Prostate gland (tissue), 2 donors: ENCODE data around the gene RNASE12. TPM values are rescaled to one million over a fixed set of nuclear protein-coding genes. Genes with fewer than 3 reads are reported as not detected.
"Not testable (repeated sequence)": the region's sequence is repeated elsewhere in the genome, so short reads cannot be mapped to it uniquely, and the experiment has no call there.

Source experiments
- DNase-seq: peaks from one replicate; pipeline ENCODE4 v3.0.0-alpha.2; 2019; ENCODE audit warnings: low spot score
- H3K27ac ChIP-seq, 2 donors: fragments of 200-600 bp; sonication (generic); 2 replicates each; pipeline ENCODE4 v1.5.1; 2017 to 2019
- H3K27me3 ChIP-seq: fragments of 200-600 bp; sonication (generic); replicated peaks from 2 replicates; pipeline ENCODE4 v1.5.1; 2019; ENCODE audit not compliant: insufficient read depth
- H3K36me3 ChIP-seq, 2 donors: fragments of 200-600 bp; sonication (generic); 1 replicate in 1 of 2; 2 replicates in 1 of 2; pipeline versions ENCODE4 v1.5.1 to v1.8.1; 2017 to 2019
- H3K4me1 ChIP-seq: fragments of 200-600 bp; sonication (generic); replicated peaks from 2 replicates; pipeline ENCODE4 v1.5.1; 2019
- H3K4me3 ChIP-seq, 2 donors: fragments of 200-600 bp; sonication (generic); 2 replicates each; pipeline ENCODE4 v1.5.1; 2017 to 2019
- H3K9me3 ChIP-seq: fragments of 200-600 bp; sonication (generic); 2 replicates; pipeline ENCODE4 v1.5.1; 2017
- CTCF ChIP-seq, 4 experiments: fragments of 200-600 bp in 2 of 4; fragments of 450-650 bp in 2 of 4; sonication (generic) in 2 of 4; IDR thresholded peaks; 1 replicate in 3 of 4; 2 replicates in 1 of 4; pipeline ENCODE4 v1.5.1; 2016 to 2019; ENCODE audit warnings: antibody characterized with exemption in 4 of 4, mild to moderate bottlenecking in 2 of 4, moderate library complexity in 2 of 4
- POLR2A ChIP-seq: fragments of 450-650 bp; IDR thresholded peaks from one replicate; pipeline ENCODE4 v1.6.1; 2016; ENCODE audit warnings: antibody characterized with exemption, mild to moderate bottlenecking
- POLR2AphosphoS5 ChIP-seq: sonication (generic); formaldehyde crosslinking; IDR thresholded peaks from one replicate; pipeline ENCODE4 v1.6.1; 2017; ENCODE audit warnings: antibody characterized with exemption
- WGBS: methylation state at CpG from one replicate; pipeline ENCODE4 v1.1.5; 2018; 5-methylcytosine and 5-hydroxymethylcytosine counted together
- intact Hi-C: fragments of 100-400 bp; cut with DNase I; formaldehyde crosslinking; loops from one replicate; pipeline ENCODE4 v1.14.2; 2022
- total RNA-seq, 2 donors: library from RNA; depleted of rRNA; stranded (reverse); fragments of >200 nt; gene quantifications; one replicate each; pipeline ENCODE4 v1.1.0, GENCODE V29; 2016

Gene RNASE12
- total RNA-seq, 2 donors from 2014 or later: not detected

- DNase-seq: no peak
- Histone ChIP-seq H3K9me3 (no peaks in the 10 kb centered on the region), H3K4me1 (no peaks in the 10 kb centered on the region), H3K36me3 (no peaks in the 10 kb centered on the region), H3K4me3 (no peak overlapping the region), H3K27ac (no peak overlapping the region), H3K27me3 (no peaks in the 10 kb centered on the region)
- TF ChIP-seq CTCF (IDR thresholded peaks at IDR 0.05) (no peak), POLR2AphosphoS5 (no peak), POLR2A (no peak)
- intact Hi-C loops: no loop called here
Measured at GRCh38 chr14:20583142-20583541, 8.0 kb downstream of the RNASE12 start.

DNA sequence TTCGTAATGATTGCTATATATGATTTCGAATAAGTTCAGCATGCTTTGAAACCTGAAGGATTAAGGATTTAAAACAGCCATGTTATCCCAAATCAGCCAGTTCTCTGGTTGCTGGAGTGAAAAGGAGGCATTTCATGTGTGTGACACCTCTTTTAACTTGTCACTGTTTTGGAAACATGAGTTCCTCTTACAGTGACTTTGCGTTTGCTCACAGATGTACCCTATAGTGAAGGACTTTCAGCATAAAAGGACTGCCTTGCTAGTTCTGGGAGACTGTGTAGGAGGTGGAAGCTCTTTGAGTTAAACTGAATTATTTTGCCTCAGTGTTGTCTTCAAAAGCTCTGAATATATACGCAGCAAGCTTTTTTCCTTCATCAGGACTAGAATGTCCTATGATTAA, 10.9 kb downstream of the RNASE12 start:
- Histone ChIP-seq H3K27me3 (no peaks in the 10 kb centered on the region), H3K4me1 (no peaks in the 10 kb centered on the region), H3K9me3 (no peaks in the 10 kb centered on the region), H3K4me3 (no peak overlapping the region), H3K36me3 (no peaks in the 10 kb centered on the region), H3K27ac (no peak overlapping the region)
- DNase-seq: no peak
- TF ChIP-seq CTCF (IDR thresholded peaks at IDR 0.05) (no peak), POLR2A (no peak), POLR2AphosphoS5 (no peak)
- WGBS: 57% methylated on average over 4 of the region's 4 CpGs
- intact Hi-C loops: no loop called here

DNA sequence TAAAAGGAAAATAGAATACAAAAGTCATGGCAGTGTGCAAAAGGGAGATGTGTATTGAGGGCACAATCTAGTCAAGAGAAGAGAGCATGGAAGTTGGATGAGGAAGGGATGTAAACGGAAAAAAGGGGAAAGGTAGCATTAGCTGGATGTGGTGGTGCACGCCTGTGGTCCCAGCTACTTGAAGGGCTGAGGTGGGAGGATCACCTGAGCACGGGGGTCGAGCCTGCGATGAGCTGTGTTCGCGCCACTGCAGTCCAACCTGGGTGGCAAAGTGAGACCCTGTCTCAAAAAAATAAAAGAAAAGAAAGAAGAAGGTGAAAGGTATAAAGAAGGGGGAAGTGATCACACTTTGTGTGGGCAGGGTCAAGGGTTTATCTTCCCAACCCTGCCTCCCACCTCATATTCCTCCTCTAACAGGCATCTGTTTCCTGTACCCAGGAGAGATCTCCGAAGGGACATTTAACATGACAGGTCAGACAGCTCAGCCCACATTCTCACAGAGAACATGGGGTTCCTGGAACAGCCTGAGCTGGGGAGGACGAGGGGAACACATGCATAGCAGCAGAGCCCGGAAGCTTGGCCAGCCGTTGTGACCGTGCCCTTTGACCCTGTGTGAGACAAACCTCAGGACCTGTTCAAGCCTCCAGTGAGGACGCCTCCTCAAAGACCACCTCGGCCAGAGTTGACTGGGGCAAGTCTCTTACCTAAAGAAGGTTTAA, 12.2 kb downstream of the RNASE12 start:
- no peak for TF ChIP-seq POLR2A
- TF ChIP-seq CTCF (IDR thresholded peaks at IDR 0.05): no peak
- no peak for TF ChIP-seq POLR2AphosphoS5
- intact Hi-C loops: no loop called here
- DNase-seq: no peak
- H3K36me3 ChIP-seq: no peaks in the 10 kb centered on the region
- H3K4me1 ChIP-seq: no peaks in the 10 kb centered on the region
- H3K27ac ChIP-seq: no peak overlapping the region
- no peaks in the 10 kb centered on the region for H3K9me3 ChIP-seq
- H3K4me3 ChIP-seq: no peak overlapping the region
- H3K27me3 ChIP-seq: no peaks in the 10 kb centered on the region
- 76% methylated on average over 14 of the region's 14 CpGs for WGBS

DNA sequence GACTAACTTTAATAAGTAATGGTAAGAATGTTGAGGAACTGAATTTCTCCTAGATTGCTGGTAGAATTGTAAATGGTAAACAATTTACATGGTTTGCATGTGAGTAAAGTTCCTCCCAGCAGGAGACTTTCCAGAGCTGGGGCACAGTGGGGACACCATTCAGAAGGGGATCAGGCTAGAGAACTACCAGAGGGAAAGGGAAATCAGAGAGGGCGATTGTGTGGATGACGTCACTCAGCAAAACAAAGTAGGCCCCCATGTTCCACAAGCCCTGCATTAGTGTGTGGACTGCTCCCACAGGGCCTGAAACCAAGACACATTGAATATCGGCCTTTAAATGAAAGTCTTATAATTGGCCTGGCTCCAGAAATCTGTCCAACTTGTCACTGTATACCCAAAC, 12.9 kb downstream of the RNASE12 start:
- intact Hi-C loops: no loop called here
- H3K27me3 ChIP-seq: no peaks in the 10 kb centered on the region
- no peaks in the 10 kb centered on the region for H3K9me3 ChIP-seq
- no peak overlapping the region for H3K27ac ChIP-seq
- no peak overlapping the region for H3K4me3 ChIP-seq
- TF ChIP-seq POLR2AphosphoS5 (no peak), POLR2A (no peak), CTCF (IDR thresholded peaks at IDR 0.05) (no peak)
- DNase-seq: no peak
- WGBS: 49% methylated on average over 3 of the region's 3 CpGs
- no peaks in the 10 kb centered on the region for H3K4me1 ChIP-seq
- no peaks in the 10 kb centered on the region for H3K36me3 ChIP-seq

GRCh38 chr14:20572382-20572990, 18.7 kb downstream of the RNASE12 start:
- H3K27me3 ChIP-seq, intact Hi-C loops, H3K36me3 ChIP-seq, DNase-seq, H3K4me3 ChIP-seq, H3K9me3 ChIP-seq, H3K4me1 ChIP-seq, H3K27ac ChIP-seq: not testable (repeated sequence)
- WGBS: 35% methylated on average over 4 of the region's 4 CpGs

GRCh38 chr14:20570720-20571119, 20.5 kb downstream of the RNASE12 start:
- WGBS: 80% methylated on average over 1 of the region's 1 CpG
- DNase-seq: not testable (repeated sequence)

GRCh38 chr14:20569865-20570264, 21.3 kb downstream of the RNASE12 start:
- H3K27ac ChIP-seq, H3K36me3 ChIP-seq, H3K9me3 ChIP-seq, DNase-seq, intact Hi-C loops, H3K4me3 ChIP-seq, H3K4me1 ChIP-seq, H3K27me3 ChIP-seq: not testable (repeated sequence)
- WGBS: 93% methylated on average over 2 of the region's 2 CpGs

More at GRCh38 chr14:20570720-20571119, 20.5 kb downstream of the RNASE12 start:
- H3K9me3 ChIP-seq, H3K4me3 ChIP-seq, intact Hi-C loops, H3K27me3 ChIP-seq, H3K36me3 ChIP-seq, H3K4me1 ChIP-seq, H3K27ac ChIP-seq: not testable (repeated sequence)
